Measurements from ENCODE around the gene GRPEL2. TPM values are rescaled to one million over a fixed set of nuclear protein-coding genes. Genes with fewer than 3 reads are reported as not detected.

The GRPEL2 gene
- total RNA-seq, 2 experiments from 2014 or later = 43.8 to 49.4 TPM

DNA sequence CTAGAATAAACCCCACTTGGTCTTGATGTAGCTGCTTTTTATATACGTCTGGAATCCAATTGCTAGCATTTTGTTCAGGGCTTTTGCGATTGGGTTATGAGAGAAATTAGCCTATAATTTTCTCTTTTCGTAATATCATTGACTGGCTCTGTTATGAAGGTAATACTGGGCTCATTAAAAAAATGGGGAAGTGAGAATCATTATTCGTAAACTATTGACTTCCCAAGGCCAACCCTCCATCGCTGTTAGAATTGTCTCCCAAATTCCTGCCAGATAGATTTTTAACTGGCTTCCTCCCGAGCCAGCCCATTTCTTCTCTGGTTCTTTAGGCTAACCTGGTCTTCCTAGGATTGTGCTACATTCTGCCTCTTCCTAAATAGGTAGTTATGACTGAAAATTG lies 35.9 kb upstream of the GRPEL2 start:
- no peaks in the 10 kb centered on the region for H3K36me3 Mint-ChIP-seq (ENCODE audit: low read depth)
- H3K4me3 Mint-ChIP-seq = no peak overlapping the region
- POLR2A ChIA-PET = interaction anchor here (1.1 kb wide), 1 partner anchor 14 kb away, joined by 3 read pairs; no protein-coding TSS in a partner anchor

GRCh38 chr5:149310488-149310887 lies 34.8 kb upstream of the GRPEL2 start:
- ChIA-PET CTCF (no interaction called here), POLR2A (interaction anchor here (1.1 kb wide), 1 partner anchor 13 kb away, joined by 3 read pairs; no protein-coding TSS in a partner anchor)
- H3K36me3 Mint-ChIP-seq (ENCODE audit: low read depth) = no peaks in the 10 kb centered on the region
- DNase-seq = no peak
- peaks cover 2% of the 10 kb centered on the region for H3K27me3 Mint-ChIP-seq
- no peaks in the 10 kb centered on the region for H3K9me3 Mint-ChIP-seq
- H3K4me1 Mint-ChIP-seq = peaks cover 3% of the 10 kb centered on the region
- no peak overlapping the region for H3K4me3 Mint-ChIP-seq
- no peak overlapping the region for H3K27ac Mint-ChIP-seq

More for the DNA sequence above, 35.9 kb upstream of the GRPEL2 start:
- Mint-ChIP-seq H3K4me1 (peaks cover 3% of the 10 kb centered on the region), H3K9me3 (no peaks in the 10 kb centered on the region), H3K27me3 (peaks cover 2% of the 10 kb centered on the region), H3K27ac (no peak overlapping the region)
- CTCF ChIA-PET = interaction anchor here (0.7 to 1.5 kb wide), 6 partner anchors 8 to 62 kb away, joined by 3 to 4 read pairs (median 4); no protein-coding TSS in a partner anchor
- no peak for DNase-seq

DNA sequence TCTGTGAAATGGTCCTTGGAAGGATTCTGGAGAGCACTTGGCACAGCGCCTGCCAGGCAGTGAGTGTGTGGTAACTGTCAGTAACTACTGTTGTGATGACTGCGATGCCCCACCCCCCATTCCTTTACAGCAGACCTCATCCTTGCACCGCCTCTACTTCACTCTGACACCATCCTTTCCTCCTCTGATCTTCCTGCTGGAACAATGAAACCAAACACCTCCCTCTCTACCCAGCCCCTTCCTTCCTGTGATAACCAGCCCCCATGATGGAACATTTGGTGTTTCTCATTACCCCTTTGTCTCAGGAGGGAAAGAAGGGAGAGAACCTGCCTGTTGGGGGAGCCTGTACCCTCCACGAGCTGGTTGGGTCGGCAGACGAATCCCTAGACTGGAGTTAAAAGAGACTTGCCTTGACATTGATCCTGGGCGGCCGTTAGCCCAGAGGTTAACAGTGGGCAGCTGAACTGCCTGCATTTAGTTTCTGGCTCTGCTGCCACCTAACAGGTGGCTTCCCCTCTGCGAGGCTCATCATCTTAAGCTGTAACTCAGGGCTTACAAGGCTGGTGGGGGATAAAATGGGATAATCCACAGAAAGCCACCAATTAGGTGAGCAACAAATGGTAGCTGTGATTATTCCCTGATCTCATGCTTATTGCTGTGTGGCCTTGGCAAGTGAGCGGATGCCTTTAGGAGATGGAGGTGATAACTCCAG lies 34.2 kb upstream of the GRPEL2 start:
- Mint-ChIP-seq H3K4me1 (peaks cover 3% of the 10 kb centered on the region), H3K27me3 (no peaks in the 10 kb centered on the region), H3K9me3 (no peaks in the 10 kb centered on the region), H3K36me3 (ENCODE audit: low read depth) (no peaks in the 10 kb centered on the region), H3K27ac (no peak overlapping the region), H3K4me3 (no peak overlapping the region)
- ChIA-PET CTCF (no interaction called here), POLR2A (no interaction called here)
- no peak for DNase-seq

- H3K27ac Mint-ChIP-seq = no peak overlapping the region
Measured at GRCh38 chr5:149313151-149313841, 32.0 kb upstream of the GRPEL2 start.

GRCh38 chr5:149314571-149315111 lies 30.7 kb upstream of the GRPEL2 start:
- CTCF ChIA-PET = interaction anchor here (0.8 to 12.4 kb wide), 13 partner anchors 9 to 265 kb away, joined by 3 to 278 read pairs (median 5); partner anchors contain the start of gene GRPEL2
- H3K36me3 Mint-ChIP-seq (ENCODE audit: low read depth) = no peaks in the 10 kb centered on the region
- H3K4me1 Mint-ChIP-seq = peaks cover 3% of the 10 kb centered on the region
- H3K9me3 Mint-ChIP-seq = no peaks in the 10 kb centered on the region
- no peak overlapping the region for H3K4me3 Mint-ChIP-seq
- no peak for DNase-seq
- POLR2A ChIA-PET = interaction anchor here (0.8 to 1.3 kb wide), 2 partner anchors 30 to 54 kb away, joined by 3 read pairs; partner anchors contain the start of gene GRPEL2
- H3K27me3 Mint-ChIP-seq = no peaks in the 10 kb centered on the region
- H3K27ac Mint-ChIP-seq = no peak overlapping the region

More at GRCh38 chr5:149313151-149313841, 32.0 kb upstream of the GRPEL2 start:
- ChIA-PET CTCF (interaction anchor here (0.7 to 12.4 kb wide), 3 partner anchors 55 to 119 kb away, joined by 3 to 278 read pairs (median 3); no protein-coding TSS in a partner anchor), POLR2A (no interaction called here)
- no peaks in the 10 kb centered on the region for H3K9me3 Mint-ChIP-seq
- peaks cover 3% of the 10 kb centered on the region for H3K4me1 Mint-ChIP-seq
- H3K4me3 Mint-ChIP-seq = no peak overlapping the region
- DNase-seq = no peak
- no peaks in the 10 kb centered on the region for H3K36me3 Mint-ChIP-seq (ENCODE audit: low read depth)
- H3K27me3 Mint-ChIP-seq = no peaks in the 10 kb centered on the region

DNA sequence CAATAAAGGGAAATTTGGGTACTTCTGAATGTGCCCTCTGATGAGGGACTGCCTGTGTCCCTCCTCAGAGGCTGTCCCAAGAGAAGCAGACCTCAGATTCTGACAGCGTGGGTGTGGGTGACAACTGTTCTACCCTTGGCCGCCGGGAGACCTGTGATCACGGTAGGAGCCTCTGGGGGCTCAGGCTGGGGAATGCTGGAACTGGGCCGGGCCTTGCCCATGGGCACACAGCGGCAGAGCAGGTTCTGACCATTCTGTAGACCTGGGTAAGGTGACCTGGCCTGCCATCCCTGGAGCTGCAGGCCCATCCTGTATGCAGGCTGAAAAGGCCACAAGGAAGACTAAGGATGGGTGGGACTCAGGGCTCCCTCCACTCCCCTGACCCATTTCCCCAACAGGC lies 29.5 kb upstream of the GRPEL2 start:
- H3K4me3 Mint-ChIP-seq = no peak overlapping the region
- H3K4me1 Mint-ChIP-seq = peaks cover 3% of the 10 kb centered on the region
- H3K36me3 Mint-ChIP-seq (ENCODE audit: low read depth) = no peaks in the 10 kb centered on the region
- CTCF ChIA-PET = interaction anchor here (0.8 to 12.4 kb wide), 7 partner anchors 8 to 264 kb away, joined by 3 to 278 read pairs (median 5); no protein-coding TSS in a partner anchor
- POLR2A ChIA-PET = interaction anchor here (1.3 kb wide), 1 partner anchor 53 kb away, joined by 3 read pairs; no protein-coding TSS in a partner anchor
- no peak overlapping the region for H3K27ac Mint-ChIP-seq
- no peaks in the 10 kb centered on the region for H3K9me3 Mint-ChIP-seq
- H3K27me3 Mint-ChIP-seq = no peaks in the 10 kb centered on the region
- no peak for DNase-seq

GRCh38 chr5:149317281-149318048 lies 27.8 kb upstream of the GRPEL2 start:
- ChIA-PET CTCF (interaction anchor here (0.7 to 12.4 kb wide), 16 partner anchors 9 to 234 kb away, joined by 3 to 278 read pairs (median 4); partner anchors contain the start of genes GRPEL2 and PCYOX1L), POLR2A (interaction anchor here (0.7 to 1.7 kb wide), 4 partner anchors 28 to 58 kb away, joined by 3 to 9 read pairs (median 6); partner anchors contain the start of gene GRPEL2)
- Mint-ChIP-seq H3K4me3 (no peak overlapping the region), H3K27me3 (no peaks in the 10 kb centered on the region), H3K36me3 (ENCODE audit: low read depth) (no peaks in the 10 kb centered on the region), H3K27ac (no peak overlapping the region), H3K9me3 (no peaks in the 10 kb centered on the region), H3K4me1 (peaks cover 2% of the 10 kb centered on the region)
- peak; percentile 45 for DNase-seq

- peaks cover 2% of the 10 kb centered on the region for H3K4me1 Mint-ChIP-seq
- no peak overlapping the region for H3K27ac Mint-ChIP-seq
- H3K4me3 Mint-ChIP-seq = no peak overlapping the region
- no peak for DNase-seq
- no peaks in the 10 kb centered on the region for H3K27me3 Mint-ChIP-seq
- H3K9me3 Mint-ChIP-seq = no peaks in the 10 kb centered on the region
- ChIA-PET CTCF (interaction anchor here (0.7 to 12.4 kb wide), 4 partner anchors 39 to 114 kb away, joined by 3 to 278 read pairs (median 9); partner anchors contain the start of gene PCYOX1L), POLR2A (no interaction called here)
- H3K36me3 Mint-ChIP-seq (ENCODE audit: low read depth) = no peaks in the 10 kb centered on the region
Measured at GRCh38 chr5:149319174-149319573, 26.1 kb upstream of the GRPEL2 start.

DNA sequence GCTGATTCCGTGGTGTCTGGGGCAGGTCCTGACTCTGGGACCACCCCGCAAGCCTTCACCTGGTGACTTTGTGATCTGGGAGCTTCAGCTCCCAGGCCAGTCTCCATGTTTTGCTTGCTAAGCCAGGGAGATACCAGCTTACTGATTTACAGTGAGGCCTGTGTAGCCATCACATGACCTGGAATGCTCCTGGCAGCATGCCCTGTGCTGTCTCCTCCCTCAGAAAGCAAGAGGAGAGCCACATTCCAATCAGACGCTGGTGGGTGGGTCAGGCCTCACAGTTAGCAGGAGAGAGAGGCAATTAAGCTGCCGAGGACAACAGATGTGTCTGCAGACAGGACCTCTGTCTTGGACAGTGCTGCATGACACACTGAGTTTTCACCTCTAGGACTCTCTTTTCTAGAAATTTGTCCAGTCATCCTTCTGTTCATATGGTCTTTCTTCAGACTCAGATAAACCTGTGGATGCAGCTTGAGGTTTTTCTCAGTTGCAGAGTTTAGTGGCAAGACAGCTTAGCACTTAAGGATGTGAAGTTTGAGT lies 24.4 kb upstream of the GRPEL2 start:
- Mint-ChIP-seq H3K4me3 (no peak overlapping the region), H3K9me3 (no peaks in the 10 kb centered on the region), H3K36me3 (ENCODE audit: low read depth) (no peaks in the 10 kb centered on the region), H3K27me3 (no peaks in the 10 kb centered on the region), H3K4me1 (peaks cover 2% of the 10 kb centered on the region), H3K27ac (no peak overlapping the region)
- no peak for DNase-seq
- ChIA-PET CTCF (interaction anchor here (0.7 to 12.4 kb wide), 10 partner anchors 14 to 244 kb away, joined by 3 to 278 read pairs (median 4); partner anchors contain the start of genes GRPEL2 and PCYOX1L), POLR2A (interaction anchor here (1.0 to 1.8 kb wide), 3 partner anchors 24 to 40 kb away, joined by 3 to 7 read pairs (median 3); partner anchors contain the start of gene GRPEL2)

DNA sequence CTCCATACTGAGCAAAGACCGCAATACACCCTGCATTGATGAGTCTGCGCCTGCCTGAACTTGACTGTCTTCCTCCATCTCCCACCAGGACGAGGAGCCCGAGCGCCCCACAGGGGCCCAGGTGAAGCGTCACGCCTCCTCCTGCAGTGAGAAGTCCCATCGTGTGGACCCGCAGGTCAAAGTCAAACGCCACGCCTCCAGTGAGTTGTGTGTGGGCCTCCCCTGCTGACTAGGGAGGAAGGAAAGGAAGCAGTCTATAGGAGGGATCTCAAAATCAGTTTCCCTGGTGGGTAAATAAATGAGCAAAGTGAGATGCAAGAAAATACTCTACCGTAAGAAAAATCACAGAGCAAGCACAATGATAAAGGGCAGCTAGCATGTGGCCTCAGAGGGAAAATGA lies 22.8 kb upstream of the GRPEL2 start:
- Mint-ChIP-seq H3K4me1 (peaks cover 2% of the 10 kb centered on the region), H3K4me3 (no peak overlapping the region), H3K27ac (no peak overlapping the region), H3K36me3 (ENCODE audit: low read depth) (no peaks in the 10 kb centered on the region), H3K27me3 (no peaks in the 10 kb centered on the region), H3K9me3 (no peaks in the 10 kb centered on the region)
- POLR2A ChIA-PET = interaction anchor here (1.3 to 3.3 kb wide), 2 partner anchors 12 to 22 kb away, joined by 3 to 14 read pairs; partner anchors contain the start of gene GRPEL2
- CTCF ChIA-PET = interaction anchor here (1.3 to 12.4 kb wide), 3 partner anchors 8 to 62 kb away, joined by 3 to 278 read pairs (median 9); no protein-coding TSS in a partner anchor
- DNase-seq = no peak

DNA sequence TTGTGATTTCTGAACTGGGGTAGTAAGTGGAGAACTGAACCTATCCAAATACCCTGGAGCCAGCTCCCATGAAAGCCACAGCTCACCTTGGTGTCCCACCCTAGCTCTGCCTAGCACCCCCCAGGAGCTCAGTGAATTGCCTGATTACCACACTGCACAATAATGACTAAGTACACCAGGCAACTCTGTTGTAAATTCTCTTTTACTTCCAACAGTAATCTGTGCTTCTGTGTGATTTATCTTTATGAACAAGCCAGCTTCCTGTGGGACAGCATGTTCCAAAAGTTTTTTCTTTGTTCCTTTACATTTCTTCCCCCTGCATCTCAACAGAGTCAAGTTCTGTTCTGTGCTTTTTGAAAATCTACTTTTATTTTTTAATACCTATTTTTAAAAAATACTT lies 22.1 kb upstream of the GRPEL2 start:
- no peak overlapping the region for H3K27ac Mint-ChIP-seq
- H3K4me1 Mint-ChIP-seq = peaks cover 2% of the 10 kb centered on the region
- DNase-seq = no peak
- CTCF ChIA-PET = interaction anchor here (0.6 to 12.4 kb wide), 6 partner anchors 8 to 119 kb away, joined by 3 to 278 read pairs (median 4); no protein-coding TSS in a partner anchor
- H3K4me3 Mint-ChIP-seq = no peak overlapping the region
- POLR2A ChIA-PET = interaction anchor here (1.3 to 3.3 kb wide), 2 partner anchors 13 to 21 kb away, joined by 3 to 14 read pairs; partner anchors contain the start of gene GRPEL2
- H3K27me3 Mint-ChIP-seq = no peaks in the 10 kb centered on the region
- H3K36me3 Mint-ChIP-seq (ENCODE audit: low read depth) = no peaks in the 10 kb centered on the region
- H3K9me3 Mint-ChIP-seq = no peaks in the 10 kb centered on the region
